Right hindlimb (tissue), 1 donor: Measurements from ENCODE around the gene ATP5F1B.
"Not testable (repeated sequence)": the region's sequence is repeated elsewhere in the genome, so short reads cannot be mapped to it uniquely, and the experiment has no call there.

Source experiments
- DNase-seq: peaks from one replicate; pipeline ENCODE4 v3.0.0-alpha.2; 2018

The ATP5F1B gene

DNA sequence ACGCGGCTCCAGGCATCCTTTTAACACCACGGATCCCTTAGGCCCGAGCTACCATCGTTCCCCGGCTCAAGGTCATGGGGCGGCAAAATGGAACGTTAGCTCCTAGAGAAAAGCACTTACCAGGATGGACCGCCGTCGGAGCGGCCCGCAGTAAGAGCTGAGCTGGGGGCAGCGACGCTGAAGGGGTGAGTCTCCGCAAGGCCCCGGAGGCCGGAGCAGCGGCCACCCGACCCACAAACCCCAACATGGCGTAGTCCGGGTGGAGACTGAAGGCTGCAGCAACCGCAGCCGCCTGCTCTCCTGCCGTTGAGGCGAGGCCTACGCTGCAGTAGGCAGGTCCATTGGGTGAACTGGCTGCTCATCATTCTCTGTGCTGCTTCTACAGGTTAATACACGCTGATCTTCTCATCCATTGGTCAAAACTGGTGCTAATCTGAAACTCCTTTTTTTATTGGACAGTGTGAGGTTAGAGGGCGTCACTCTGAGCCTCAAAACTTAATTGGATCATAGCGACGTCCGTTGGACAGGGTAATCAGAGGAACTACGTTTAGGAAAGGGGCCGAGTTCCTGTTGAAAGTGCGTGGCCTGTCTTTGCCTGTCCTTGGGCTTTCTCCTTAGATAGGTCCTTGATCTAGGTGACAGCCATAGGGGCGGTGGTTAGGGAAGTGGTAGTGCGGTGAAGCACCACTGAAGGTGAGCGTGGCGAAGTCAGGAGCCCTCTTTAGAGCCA, at the start of gene ATP5F1B:
ATP5F1B (minus strand) TSS at position 268 of the 730 bp plus-strand sequence; CDS start at position 247, 21 bp downstream.
- DNase-seq = peak; percentile 98

DNA sequence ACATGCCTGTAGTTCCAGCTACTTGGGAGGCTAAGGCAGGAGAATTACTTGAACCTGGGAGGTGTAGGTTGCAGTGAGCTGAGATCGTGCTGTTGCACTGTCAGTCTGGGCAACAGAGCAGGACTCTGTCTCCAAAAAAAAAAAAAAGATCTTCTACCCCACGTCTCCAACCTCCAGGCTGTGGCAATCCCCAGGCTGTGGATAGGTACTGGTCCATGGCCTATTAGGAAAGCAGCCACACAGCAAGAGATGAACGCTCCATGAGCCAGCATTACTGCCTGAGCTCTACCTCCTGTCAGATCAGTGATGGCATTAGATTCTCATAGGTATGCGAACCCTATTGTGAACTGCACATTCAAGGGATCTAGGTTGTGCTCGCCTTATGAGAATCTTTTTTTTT, 48.4 kb upstream of the ATP5F1B start:
- no peak for DNase-seq

DNA sequence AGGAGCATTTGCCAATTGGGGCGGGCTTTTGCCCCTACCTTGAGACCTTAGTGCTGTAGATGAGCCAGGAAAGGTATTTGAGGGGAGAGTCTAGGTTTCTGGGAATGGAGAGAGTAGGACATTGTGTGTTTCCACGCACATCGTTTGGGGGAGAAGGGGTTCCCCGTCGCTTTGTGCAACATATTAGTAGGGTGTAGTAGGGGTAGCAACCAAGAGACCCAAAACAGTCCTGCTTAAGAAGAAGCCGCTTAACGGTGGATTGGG, 43.0 kb upstream of the ATP5F1B start:
- no peak for DNase-seq

DNA sequence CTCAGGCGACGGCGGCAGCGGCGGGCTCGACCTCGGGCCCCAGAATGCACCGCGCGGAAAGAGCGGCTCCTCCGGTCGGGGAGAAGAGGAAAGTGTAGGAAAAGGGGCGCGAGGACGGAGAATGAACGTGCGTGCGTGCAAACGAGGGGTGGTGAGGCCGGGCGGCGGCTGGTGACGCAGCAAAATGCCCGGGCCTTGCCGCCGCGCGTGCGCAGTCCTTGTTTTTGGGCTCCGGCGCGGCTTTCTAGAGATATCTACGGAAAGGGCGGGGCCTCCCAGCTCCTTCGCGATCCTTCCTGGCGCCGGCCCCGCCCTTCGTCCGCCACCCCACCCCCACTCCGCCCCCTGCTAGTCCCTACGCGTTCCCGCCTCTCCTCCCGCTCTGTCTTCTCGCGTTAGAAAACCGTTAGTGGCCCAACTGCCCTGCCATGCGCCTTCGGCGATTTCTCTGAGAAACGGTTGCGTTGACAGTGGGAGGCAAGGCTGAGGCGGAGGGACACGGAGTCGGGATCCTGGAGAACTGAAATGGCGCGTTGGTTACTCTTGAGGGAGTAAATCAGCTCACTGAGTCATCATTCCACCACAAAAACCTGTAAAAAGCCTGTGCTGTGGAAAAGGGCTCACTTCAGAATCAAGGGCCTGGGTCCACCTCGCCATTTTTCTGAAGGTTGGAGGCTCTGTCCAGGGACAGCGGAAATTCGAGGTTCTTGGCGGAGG, 42.5 kb upstream of the ATP5F1B start, which contains the start of gene PTGES3:
PTGES3 (minus strand) TSS at position 156 of the 717 bp plus-strand sequence. CDS start 285 bp downstream, outside the sequence.
- peak; percentile 99 for DNase-seq

DNA sequence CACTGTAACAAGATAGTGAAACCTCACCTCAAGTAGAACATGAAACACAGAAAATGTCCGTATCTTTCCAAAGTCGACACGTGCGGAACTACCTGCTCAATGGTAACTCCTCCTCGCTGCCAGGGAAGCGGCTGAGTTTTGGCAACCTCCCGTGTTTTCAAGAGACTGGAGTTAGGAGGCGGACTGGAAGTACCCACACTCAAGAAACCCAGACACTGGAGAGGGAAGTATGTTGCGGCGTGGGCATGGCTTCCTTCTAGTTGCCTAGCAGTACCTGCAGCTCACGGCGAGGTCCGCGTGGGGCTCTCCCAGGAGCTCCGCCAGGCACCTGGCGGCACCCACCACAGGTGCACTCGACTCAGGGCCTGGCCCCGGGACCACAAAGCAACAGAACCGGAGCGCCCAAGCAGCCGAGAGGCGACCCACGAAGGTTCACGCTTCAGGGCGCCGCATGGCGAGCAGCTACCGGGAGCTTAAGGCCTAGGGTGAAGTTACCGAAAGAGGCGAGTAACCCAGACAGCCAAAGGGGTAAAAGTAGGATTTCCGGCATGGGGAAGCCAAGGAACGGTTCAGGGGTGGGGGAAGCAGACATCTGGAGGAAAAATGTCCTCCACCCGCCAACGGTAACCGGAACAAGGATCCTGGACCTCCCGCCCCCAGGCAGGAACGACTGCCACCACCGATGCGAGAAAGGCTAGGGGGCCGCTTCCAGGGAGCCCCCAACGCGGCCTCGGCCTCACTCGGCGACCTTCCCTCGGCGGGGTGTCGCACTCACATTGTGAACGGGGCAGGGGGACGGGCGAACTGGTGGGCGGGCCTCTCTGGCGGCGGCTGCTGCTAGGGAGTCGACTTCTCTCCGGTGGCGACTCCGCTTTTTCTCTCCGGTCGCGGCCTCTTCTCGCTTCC, 41.7 kb upstream of the ATP5F1B start:
- peak; percentile 46 for DNase-seq

DNA sequence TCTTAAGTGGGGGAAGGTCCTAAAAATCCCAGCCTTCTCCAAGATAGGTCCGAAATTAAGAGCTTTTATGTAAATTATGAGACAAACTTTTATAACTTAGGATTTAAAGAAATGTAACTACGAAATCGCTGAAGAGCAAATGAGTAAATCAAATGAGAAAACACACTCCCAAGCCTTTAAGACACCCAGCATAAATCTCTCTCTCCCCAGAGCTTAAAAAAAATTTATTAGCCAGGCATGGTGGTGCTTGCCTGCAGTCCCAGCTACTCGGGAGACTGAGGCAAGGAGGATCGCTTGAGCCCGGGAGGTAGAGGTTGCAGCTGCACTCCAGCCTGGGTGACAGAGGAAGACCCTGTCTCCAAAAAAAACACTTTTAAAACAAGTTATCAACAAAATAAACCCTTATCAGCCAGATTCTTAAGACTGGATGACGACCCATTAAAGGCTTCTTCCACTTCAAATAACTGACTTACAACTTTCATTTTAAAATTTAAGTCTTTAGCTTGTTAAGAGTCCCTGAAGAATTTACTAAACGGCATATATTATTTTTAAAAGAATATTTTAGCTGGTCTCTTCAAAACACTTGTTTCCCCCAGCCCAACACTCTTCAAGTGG, 39.1 kb upstream of the ATP5F1B start:
- DNase-seq = no peak

DNA sequence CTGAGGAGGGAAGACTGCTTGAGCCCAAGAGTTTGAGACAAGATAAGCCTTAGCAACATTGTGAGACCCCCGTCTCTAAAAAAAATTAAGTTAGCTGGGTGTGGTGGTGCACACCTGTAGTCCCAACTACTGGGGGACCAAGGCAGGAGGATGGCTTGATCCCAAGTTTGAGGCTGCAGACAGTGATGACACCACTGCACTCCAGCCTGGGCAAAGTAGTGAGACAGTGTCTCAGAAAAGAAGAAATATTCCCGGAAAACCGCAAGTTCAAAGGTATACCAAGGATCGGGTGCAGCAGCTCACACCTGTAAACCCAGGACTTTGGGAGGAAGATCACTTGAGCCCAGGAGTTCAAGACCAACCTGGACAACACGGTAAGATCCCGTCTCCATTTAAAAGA, 36.5 kb upstream of the ATP5F1B start:
- no peak for DNase-seq

DNA sequence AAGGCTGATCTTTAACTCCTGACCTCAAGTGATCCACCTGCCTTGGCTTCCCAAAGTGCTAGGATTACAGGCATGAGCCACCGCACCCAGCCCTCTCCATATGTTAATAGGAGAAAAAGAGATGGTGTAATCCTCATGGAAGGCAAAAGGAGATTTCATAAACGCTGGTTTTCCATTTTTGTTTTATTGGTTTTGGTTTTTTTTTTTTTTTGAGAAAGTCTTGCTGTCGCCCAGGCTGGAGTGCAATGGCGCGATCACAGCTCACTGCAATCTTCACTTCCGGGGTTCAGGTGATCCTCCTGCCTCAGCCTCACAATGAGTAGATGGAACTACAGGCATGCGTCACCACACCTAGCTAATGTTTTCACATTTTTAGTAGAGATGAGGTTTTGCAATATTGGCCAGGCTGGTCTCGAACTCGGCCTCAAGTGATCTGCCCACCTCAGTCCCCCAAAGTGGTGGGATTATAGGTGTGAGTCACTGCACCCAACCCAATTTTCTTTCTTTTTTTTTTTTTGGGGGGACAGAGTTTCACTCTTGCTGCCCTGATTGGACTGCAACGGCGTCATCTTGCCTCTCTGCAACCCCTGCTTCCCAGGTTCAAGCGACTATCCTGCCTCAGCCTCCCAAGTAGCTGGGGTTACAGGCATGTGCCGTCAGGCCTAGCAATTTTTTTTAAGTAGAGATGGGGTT, 34.2 kb upstream of the ATP5F1B start:
- DNase-seq = no peak

DNA sequence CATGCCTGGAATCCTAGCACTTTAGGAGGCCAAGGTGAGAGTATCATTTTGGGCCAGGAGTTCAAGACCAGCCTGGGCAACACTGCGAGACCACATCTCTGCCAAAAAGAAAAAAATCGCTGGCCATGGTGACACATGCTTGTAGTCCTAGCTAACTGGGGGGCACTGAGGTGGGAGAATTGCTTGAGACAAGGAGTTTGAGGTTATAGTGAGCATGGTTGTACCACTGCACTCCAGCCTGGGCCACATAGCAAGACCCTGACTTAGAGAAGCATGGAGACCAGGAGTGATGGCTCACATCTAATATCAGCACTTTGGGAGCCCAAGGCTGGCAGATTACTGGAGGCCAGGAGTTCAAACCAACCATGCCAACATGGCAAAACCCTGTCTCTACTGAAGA, 33.1 kb upstream of the ATP5F1B start:
- DNase-seq = no peak

DNA sequence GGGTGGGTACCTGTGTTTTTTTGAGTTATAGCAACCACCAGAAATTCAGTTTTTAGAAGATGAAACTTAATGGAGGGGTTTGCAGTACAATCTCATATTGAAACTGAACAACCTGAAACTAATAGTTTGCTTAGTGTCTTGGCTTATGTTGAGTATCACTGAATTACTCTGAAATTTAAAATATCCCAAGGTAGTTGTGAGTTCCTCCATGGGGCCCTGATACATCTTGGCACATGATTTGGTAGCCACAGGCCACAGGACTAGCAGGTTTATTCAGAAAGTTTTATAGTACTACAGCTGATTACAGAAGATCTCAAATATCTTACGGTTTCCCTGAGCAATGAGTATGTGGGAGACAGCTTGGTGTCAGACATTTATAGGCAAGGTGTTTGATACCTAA, 31.9 kb upstream of the ATP5F1B start:
- DNase-seq = no peak

DNA sequence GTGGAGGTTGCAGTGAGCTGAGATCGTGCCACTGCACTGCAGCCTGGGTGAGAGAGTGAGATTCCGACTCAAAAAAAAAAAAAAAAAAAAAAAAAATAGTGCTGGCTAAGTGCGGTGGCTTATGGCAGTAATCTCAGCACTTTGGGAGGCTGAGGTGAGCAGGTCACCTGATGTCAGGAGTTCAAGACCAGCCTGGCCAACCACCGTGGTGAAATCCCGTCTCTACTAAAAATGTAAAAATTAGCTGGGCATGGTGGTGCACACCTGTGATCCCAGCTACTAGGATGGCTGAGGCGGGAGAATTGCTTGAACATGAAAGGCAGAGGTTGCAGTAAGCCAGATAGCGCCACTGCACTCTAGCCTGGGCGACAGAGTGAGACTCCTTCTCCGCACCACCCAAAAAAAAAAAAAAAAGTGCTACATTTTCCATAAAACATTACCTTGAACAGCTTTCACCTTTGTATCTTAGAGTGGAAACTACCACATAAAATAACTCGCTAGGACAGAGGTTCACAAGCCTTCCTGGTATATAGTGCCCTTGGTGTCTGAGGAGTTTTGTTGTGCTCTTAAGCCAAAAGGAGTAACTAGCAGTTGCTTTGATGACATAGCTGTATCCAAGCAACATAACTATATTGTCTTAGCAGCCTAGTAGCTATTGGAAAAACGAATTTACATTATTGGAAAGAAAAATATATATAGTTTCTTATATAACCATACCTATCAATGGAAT, 31.2 kb upstream of the ATP5F1B start:
- no peak for DNase-seq

DNA sequence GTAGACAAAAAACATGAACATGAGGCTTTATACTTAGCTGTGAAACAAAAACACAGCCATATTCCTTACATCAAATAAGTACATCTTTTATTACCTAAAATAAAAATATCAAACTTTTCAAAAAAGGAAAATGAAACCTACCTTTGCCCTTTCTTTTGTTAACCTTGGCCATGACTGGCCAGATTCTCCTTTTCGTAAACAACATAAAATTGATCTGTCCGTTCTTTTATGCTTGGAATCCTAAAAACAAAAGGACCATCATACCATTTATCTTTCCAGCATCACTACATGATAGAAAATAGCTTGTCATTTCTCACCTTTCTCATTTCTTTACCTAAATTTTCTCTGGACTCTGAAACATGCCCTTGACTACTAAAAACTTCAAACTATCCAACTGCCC, 25.8 kb upstream of the ATP5F1B start:
- DNase-seq = no peak

DNA sequence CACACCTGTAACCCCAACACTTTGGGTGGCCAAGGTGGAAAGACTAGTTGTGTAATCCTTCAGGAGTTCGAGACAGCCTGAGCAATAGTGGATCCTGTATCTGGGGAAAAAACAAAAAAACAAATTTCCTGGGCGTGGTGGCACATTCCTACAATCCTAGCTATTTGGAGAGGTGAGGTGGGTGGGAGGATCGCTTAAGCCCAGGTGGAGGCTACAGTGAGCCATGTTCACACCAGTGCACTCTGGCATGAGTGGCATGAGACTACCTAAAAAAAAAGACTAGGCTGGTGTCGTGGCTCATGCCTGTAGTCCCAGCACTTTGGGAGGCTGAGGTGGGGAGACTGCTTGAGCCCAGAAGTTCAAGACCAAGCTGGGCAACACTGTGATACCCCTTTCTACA, 25.1 kb upstream of the ATP5F1B start:
- DNase-seq = no peak

DNA sequence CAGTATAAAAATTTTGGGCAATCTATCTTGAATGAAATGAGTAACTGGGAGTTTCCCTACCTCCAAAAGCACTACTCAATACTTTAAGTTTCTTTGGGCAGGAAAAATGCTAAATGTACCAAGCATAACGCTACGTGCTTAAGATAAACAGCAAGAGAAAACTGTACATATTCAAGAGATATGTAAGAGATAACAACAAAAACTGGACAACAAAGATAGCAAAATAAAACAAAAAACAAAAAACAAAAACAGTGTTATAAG, 22.3 kb upstream of the ATP5F1B start:
- no peak for DNase-seq

DNA sequence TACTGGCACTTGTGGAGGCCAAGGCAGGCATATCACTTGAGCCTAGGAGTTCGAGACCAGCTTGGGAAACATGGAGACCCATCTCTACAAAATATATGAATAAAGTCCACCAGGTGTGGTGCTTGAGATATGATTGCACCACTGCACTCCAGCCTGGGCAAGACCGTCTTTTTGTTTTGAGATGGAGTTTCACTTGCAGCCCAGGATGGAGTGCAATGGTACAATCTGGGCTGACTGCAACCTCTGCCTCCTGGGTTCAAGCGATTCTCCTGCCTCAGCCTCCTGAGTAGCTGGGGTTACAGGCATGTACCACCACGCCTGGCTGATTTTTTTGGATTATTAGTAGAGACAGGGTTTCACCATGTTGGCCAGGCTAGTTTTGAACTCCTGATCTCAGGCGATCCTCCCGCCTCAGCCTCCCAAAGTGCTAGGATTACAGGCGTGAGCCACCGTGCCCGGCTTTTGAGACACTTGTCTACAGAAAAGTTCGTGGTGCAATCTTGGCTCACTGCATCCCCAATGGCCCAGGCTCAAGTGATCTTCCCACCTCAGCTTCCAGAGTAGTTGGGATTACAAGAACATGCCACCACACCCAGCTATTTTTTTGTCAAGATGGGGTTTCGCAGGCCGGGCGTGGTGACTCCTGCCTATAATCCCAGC, 16.3 kb upstream of the ATP5F1B start:
- no peak for DNase-seq

DNA sequence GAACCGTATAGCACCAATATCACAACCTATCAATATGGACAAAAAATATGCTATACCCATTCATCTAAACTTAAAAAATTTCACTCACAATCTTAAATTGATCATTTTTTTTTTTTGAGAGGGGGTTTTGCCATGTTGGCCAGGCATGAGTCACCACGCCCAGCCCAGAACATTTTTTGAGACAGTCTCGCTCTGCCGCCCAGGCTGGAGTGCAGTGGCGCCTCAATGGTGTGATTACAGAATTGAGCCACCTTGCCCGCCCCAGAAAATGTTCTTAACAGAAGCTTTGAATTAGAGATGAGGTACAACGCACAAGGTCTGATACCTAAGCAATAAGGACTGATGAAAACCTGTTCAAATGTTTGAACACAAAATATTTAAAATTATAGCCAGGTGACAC, 15.8 kb upstream of the ATP5F1B start:
- no peak for DNase-seq

DNA sequence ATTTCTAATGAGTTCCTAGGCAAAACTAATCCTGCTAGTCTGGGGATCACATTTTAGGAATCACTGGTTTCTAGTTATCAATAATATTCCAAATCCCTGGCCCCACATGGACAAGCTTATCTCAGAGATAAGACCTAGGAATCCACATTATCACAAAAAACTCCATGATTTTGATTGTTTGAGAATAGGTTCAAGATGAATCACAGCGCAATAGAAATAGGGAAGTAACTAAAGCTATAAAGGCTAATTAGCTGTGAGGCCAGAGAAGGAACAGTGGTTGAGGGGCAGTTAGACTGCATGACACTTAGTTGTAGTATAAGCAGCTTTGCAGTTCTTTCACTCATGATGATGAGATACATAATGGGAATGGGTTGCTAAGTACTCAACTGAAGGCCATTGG, 13.1 kb upstream of the ATP5F1B start:
- DNase-seq = no peak

DNA sequence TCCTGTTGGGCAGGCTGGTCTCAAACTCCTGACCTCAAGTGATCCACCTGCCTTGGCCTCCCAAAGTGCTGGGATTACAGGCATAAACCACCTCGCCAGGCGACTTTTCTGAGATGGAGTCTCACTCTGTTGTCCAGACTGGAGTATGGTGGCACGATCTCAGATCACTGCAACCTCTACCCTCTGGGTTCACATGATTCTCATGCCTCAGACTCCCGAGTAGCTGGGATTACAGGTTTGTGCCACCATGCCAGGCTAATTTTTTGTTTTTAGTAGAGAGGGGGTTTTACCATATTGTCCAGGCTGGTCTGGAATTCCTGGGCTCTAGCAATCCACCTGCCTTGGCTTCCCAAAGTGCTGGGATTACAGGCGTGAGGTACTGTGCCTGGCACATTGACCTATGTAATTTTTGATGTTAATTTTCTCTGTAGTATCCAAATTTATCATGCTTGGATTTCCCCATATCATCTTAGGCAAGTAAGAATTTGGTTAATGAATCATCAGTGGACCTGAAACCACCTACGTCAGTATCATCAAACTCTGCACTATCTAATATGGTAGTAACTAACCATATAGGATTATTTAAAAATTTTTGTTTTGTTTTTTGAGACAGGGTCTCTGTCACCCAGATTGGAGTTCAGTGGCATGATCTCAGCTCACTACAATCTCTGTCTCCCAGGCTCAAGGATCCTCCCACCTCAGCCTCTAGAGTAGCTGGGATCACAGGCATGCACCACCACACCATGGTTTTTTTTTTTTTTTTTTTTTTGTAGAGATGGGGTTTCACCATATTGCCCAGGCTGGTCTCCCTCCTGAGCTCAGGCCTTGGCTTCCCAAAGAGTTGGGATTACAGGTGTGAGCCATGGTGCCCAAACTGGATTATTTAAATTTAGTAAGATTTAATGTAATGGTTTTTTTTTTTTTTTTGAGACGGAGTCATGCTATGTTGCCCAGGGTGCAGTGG, 11.9 kb upstream of the ATP5F1B start:
- DNase-seq = no peak

DNA sequence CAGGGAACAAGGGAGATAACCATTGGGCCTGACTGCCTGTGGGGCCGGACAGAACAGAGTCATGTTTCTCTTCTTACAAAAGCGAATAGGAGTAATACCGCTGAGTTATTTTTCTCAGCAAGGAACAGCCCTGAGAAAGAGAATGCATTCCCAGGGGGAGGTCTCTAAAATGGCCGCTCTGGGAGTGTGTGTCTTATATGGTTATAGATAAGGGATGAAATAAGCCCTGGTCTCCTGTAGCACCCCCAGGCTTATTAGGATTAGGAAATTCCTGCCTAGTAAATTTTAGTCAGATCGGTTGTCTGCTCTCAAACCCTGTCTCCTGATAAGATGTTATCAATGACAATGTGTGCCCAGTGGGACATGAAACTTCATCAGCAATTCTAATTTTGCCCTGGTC, 8.0 kb upstream of the ATP5F1B start:
- not testable (repeated sequence) for DNase-seq

DNA sequence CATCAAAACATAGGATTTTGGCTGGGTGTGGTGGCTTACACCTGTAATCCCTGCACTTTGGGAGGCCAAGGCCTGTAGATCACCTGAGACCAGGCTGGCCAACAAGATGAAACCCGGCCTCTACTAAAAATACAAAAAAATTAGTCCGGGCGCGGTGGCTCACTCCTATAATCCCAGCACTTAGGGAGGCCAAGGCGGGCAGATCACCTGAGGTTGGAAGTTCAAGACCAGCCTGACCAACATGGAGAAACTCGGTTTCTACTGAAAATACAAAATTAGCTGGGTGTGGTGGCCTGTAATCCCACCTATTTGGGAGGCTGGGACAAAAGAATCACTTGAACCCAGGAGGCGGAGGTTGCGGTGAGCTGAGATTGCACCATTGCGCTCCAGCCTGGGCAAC, 2.2 kb upstream of the ATP5F1B start:
- DNase-seq = not testable (repeated sequence)
